SK-N-SH (cell line): ENCODE measurements around the gene SCD. TPM values are rescaled to one million over a fixed set of nuclear protein-coding genes. Genes with fewer than 3 reads are reported as not detected.

Experiments
- CTCF ChIA-PET: fragments of 300-600, 350-600 bp; formaldehyde crosslinking; extraction: SDS; loops from one replicate; lab custom pipeline; 2021; lab: Yijun Ruan, JAX
- POLR2A ChIA-PET: fragments of 350-600 bp; sonication (Branson Sonifier 250); formaldehyde crosslinking; extraction: SDS; loops from one replicate; lab custom pipeline; 2020; ENCODE audit warnings: antibody characterized with exemption, inconsistent platforms; lab: Yijun Ruan, JAX
- DNase-seq: peaks from one replicate; pipeline ENCODE4 v3.0.0; 2012
- H2AFZ ChIP-seq: fragments of 200-600 bp; sonication (generic); 2 replicates; pipeline ENCODE4 v1.8.1; 2016; ENCODE audit warnings: antibody characterized with exemption, mild to moderate bottlenecking, low read depth
- H3F3A ChIP-seq: fragments of 200-600 bp; sonication (generic); replicated peaks from 2 replicates; pipeline ENCODE3; 2016; ENCODE audit warnings: antibody characterized with exemption, mild to moderate bottlenecking; ENCODE audit not compliant: insufficient read depth
- H3K27ac ChIP-seq, 2 experiments: fragments of 200-500 bp in 1 of 2; fragments of 200-600 bp in 1 of 2; sonication (Bioruptor generic) in 1 of 2; sonication (generic), shearing (Covaris generic) in 1 of 2; 2 replicates each; pipeline versions ENCODE4 v1.5.1 to v1.6.1; 2014 to 2016; ENCODE audit warnings: low read depth in 2 of 2, inconsistent platforms in 1 of 2, low read length in 1 of 2, mild to moderate bottlenecking in 1 of 2, mixed read lengths in 1 of 2
- H3K27me3 ChIP-seq: fragments of 200-600 bp; sonication (generic), shearing (Covaris generic); 2 replicates; pipeline ENCODE4 v1.6.1; 2016; ENCODE audit warnings: mixed run types; ENCODE audit not compliant: insufficient read depth
- H3K36me3 ChIP-seq, 2 experiments: fragments of 200-500 bp in 1 of 2; fragments of 200-600 bp in 1 of 2; sonication (Bioruptor generic) in 1 of 2; sonication (generic) in 1 of 2; replicated peaks in 1 of 2; 2 replicates each; pipeline versions ENCODE3 to v1.5.1; 2014 to 2016; ENCODE audit warnings: low read length in 1 of 2, mild to moderate bottlenecking in 1 of 2; ENCODE audit not compliant: insufficient read depth in 2 of 2, control insufficient read depth in 1 of 2
- H3K4me1 ChIP-seq, 2 experiments: fragments of 200-500 bp in 1 of 2; fragments of 200-600 bp in 1 of 2; sonication (Bioruptor generic) in 1 of 2; sonication (generic), shearing (Covaris generic) in 1 of 2; 2 replicates each; pipeline versions ENCODE4 v1.5.1 to v1.6.1; 2014 to 2016; ENCODE audit warnings: low read depth in 1 of 2, low read length in 1 of 2, mixed run types in 1 of 2; ENCODE audit not compliant: insufficient read depth in 2 of 2, control insufficient read depth in 1 of 2
- H3K4me2 ChIP-seq: fragments of 200-600 bp; sonication (generic), shearing (Covaris generic); 2 replicates; pipeline ENCODE4 v1.6.1; 2017; ENCODE audit warnings: mixed run types
- H3K4me3 ChIP-seq, 2 experiments: fragments of 200-500 bp in 1 of 2; fragments of 200-600 bp in 1 of 2; sonication (Bioruptor generic) in 1 of 2; sonication (generic), shearing (Covaris generic) in 1 of 2; 2 replicates each; pipeline versions ENCODE4 v1.5.1 to v1.8.1; 2014 to 2016; ENCODE audit warnings: low read depth in 2 of 2, inconsistent platforms in 1 of 2, low read length in 1 of 2, mild to moderate bottlenecking in 1 of 2, mixed read lengths in 1 of 2, moderate library complexity in 1 of 2
- H3K79me2 ChIP-seq: fragments of 200-600 bp; sonication (generic); 2 replicates; pipeline ENCODE4 v1.8.1; 2017; ENCODE audit warnings: mild to moderate bottlenecking; ENCODE audit not compliant: insufficient read depth
- H3K9ac ChIP-seq: fragments of 200-600 bp; sonication (generic); 2 replicates; pipeline ENCODE4 v1.6.1; 2017; ENCODE audit warnings: mixed run types
- H3K9me2 ChIP-seq: fragments of 200-600 bp; sonication (generic); 2 replicates; pipeline ENCODE4 v1.6.1; 2017; ENCODE audit warnings: mixed run types
- H3K9me3 ChIP-seq: fragments of 200-600 bp; sonication (generic); 2 replicates; pipeline ENCODE4 v1.6.1; 2017; ENCODE audit warnings: mixed run types, mild to moderate bottlenecking, moderate library complexity
- H4K20me1 ChIP-seq: fragments of 200-600 bp; sonication (generic); 2 replicates; pipeline ENCODE4 v1.6.1; 2017; ENCODE audit warnings: mild to moderate bottlenecking, mixed run types; ENCODE audit not compliant: insufficient read depth
- CHD2 ChIP-seq: fragments of 150-350 bp; IDR thresholded peaks from 2 replicates; pipeline ENCODE4 v1.6.1; 2018; ENCODE audit warnings: low read length; ENCODE audit not compliant: partially characterized antibody
- EP300 ChIP-seq, 2 experiments: IDR thresholded peaks; 2 replicates each; pipeline versions ENCODE4 v1.4.0 to v1.6.1; 2012; ENCODE audit warnings: borderline replicate concordance in 1 of 2, low read depth in 1 of 2, low read length in 1 of 2
- EZH2phosphoT487 ChIP-seq: fragments of 200-600 bp; sonication (generic); IDR thresholded peaks from 2 replicates; pipeline ENCODE4 v1.6.1; 2017; ENCODE audit warnings: low read depth, mixed run types, mild to moderate bottlenecking, antibody characterized with exemption, moderate library complexity, borderline replicate concordance
- FOXJ3 ChIP-seq: sonication (generic); formaldehyde crosslinking; IDR thresholded peaks from 2 replicates; pipeline ENCODE4 v1.5.1; 2020; ENCODE audit warnings: mild to moderate bottlenecking, missing genetic modification reagents
- GABPA ChIP-seq: IDR thresholded peaks from 2 replicates; pipeline ENCODE4 v1.4.0; 2012; ENCODE audit warnings: low read depth, mild to moderate bottlenecking
- GATA2 ChIP-seq: sonication (generic); formaldehyde crosslinking; IDR thresholded peaks from 2 replicates; pipeline ENCODE4 v1.5.0; 2020; ENCODE audit warnings: mild to moderate bottlenecking, missing genetic modification reagents
- MXI1 ChIP-seq: IDR thresholded peaks from 2 replicates; pipeline ENCODE4 v1.6.1; 2012; ENCODE audit warnings: mild to moderate bottlenecking, low read depth, low read length, improper control_type of control experiment
- NFIC ChIP-seq: IDR thresholded peaks from 2 replicates; pipeline ENCODE4 v1.4.0; 2012; ENCODE audit warnings: borderline replicate concordance
- NRF1 ChIP-seq: IDR thresholded peaks from 2 replicates; pipeline ENCODE4 v1.6.1; 2012; ENCODE audit warnings: low read depth, mild to moderate bottlenecking, low read length
- RCOR1 ChIP-seq: fragments of 150-350 bp; IDR thresholded peaks from 2 replicates; pipeline ENCODE4 v1.6.1; 2017; ENCODE audit warnings: antibody characterized with exemption, low read length
- RFX5 ChIP-seq: IDR thresholded peaks from 2 replicates; pipeline ENCODE4 v1.6.1; 2012; ENCODE audit warnings: mild to moderate bottlenecking, improper control_type of control experiment, low read length
- RXRA ChIP-seq: IDR thresholded peaks from 2 replicates; pipeline ENCODE4 v1.4.0; 2012; ENCODE audit warnings: low read depth, mild to moderate bottlenecking, borderline replicate concordance
- SIN3A ChIP-seq: IDR thresholded peaks from 2 replicates; pipeline ENCODE4 v1.6.1; 2012; ENCODE audit warnings: low read depth, mild to moderate bottlenecking, low read length, moderate library complexity, borderline replicate concordance
- TEAD4 ChIP-seq: IDR thresholded peaks from 2 replicates; pipeline ENCODE4 v1.4.0; 2012; ENCODE audit warnings: mild to moderate bottlenecking, borderline replicate concordance; ENCODE audit not compliant: insufficient read depth
- WGBS: methylation state at CpG from one replicate; pipeline ENCODE4 v1.1.6; 2017; ENCODE audit warnings: low lambda C conversion rate; 5-methylcytosine and 5-hydroxymethylcytosine counted together
- polyA plus RNA-seq, 3 experiments: library from polyadenylated mRNA; depleted of rRNA; stranded (reverse); fragments of >200 nt; gene quantifications; 2 replicates each; pipeline ENCODE4 v1.2.3, GENCODE V29; 2012
- TF ChIP-seq, protein P1 (sequence below): IDR thresholded peaks from 2 replicates; pipeline ENCODE4 v1.4.0; 2012; ENCODE audit warnings: low read depth, borderline replicate concordance
- TF ChIP-seq, protein P2 (sequence below): IDR thresholded peaks from 2 replicates; pipeline ENCODE4 v1.6.1; 2012; ENCODE audit warnings: mild to moderate bottlenecking, low read depth, low read length, moderate library complexity

The SCD gene
- polyA plus RNA-seq, 1 of the 3 experiments (the other 2 are of a cell fraction), result 19.7 TPM

DNA sequence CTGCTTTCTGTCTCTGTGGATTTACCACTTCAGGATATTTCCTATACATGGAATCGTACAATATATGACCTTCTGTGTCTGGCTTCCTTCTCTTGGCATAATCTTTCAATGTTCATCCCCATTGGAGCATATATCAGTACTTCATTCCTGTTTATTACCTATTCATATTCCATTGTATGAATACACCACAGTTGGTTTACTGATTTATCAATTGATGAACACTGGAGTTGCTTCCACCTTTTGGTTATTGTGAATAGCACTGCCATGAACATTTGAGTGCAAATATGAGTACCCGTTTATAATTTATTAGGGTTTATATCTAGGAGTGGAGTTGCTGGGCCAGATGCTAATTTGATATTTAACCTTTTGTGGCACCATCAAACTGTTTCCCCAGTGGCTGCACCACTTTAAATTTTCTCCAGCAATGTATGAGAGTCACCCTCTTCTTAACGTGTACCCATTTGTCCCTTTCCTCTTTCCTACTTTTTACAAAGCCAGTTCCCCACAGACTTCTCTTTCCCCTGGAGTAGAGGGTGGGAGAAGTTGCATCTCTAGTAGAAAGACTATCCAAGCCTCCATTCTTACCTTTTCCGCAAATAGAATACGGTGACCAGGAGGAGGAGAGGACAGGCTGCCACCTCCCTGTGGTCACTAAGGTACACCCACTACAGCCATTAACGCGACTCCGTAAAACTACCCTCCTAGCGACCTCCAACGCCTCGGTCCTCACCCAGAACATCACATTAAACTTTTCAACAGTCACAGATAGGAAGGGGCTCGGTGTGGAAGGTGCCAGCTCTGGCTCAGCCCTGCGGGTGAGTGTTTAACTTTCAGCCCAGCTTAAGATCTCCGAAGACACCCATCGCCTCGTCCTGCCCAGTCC is 25.6 kb downstream of the SCD start:
- peak overlapping the region; percentile 55 for H3K9ac ChIP-seq
- peaks cover 20 to 27% of the 10 kb centered on the region in 2 experiments for H3K4me1 ChIP-seq
- no peak for DNase-seq
- H3K27me3 ChIP-seq, result no peaks in the 10 kb centered on the region
- H3K36me3 ChIP-seq, result no peaks in the 10 kb centered on the region
- H3K79me2 ChIP-seq, result no peaks in the 10 kb centered on the region
- ChIA-PET POLR2A (interaction anchor here (0.6 to 2.8 kb wide), 15 partner anchors 8 to 919 kb away, joined by 3 to 53 read pairs (median 3); partner anchors contain the start of gene SCD), CTCF (interaction anchor here (1.0 to 2.0 kb wide), 6 partner anchors 13 to 61 kb away, joined by 3 to 10 read pairs (median 5); partner anchors contain the start of gene SCD)
- peak overlapping the region; percentile 29 to 39; a peak in 2 of 4 replicates for H3K4me3 ChIP-seq
- no peak for TF ChIP-seq EP300 (IDR thresholded peaks at IDR 0.05; ENCODE audit: borderline replicate concordance in 1 of 2, low read depth in 1 of 2, low read length in 1 of 2)
- no peak for TF ChIP-seq EZH2phosphoT487
- no peak for TF ChIP-seq TEAD4
- no peak for TF ChIP-seq MXI1
- no peak for TF ChIP-seq NRF1
- no peak for TF ChIP-seq FOXJ3 (CRISPR knock-in tag)
- no peak for TF ChIP-seq GABPA
- WGBS, result 54% methylated on average over 12 of the region's 16 CpGs
- H3K9me3 ChIP-seq, result no peaks in the 10 kb centered on the region
- peaks cover 18% of the 10 kb centered on the region for H3F3A ChIP-seq
- H4K20me1 ChIP-seq, result no peaks in the 10 kb centered on the region
- peak overlapping the region; percentile 87 for H3K4me2 ChIP-seq
- H2AFZ ChIP-seq, result peak overlapping the region; percentile 89
- H3K9me2 ChIP-seq, result no peaks in the 10 kb centered on the region
- H3K27ac ChIP-seq, result peak overlapping the region; percentile 94 to 97

DNA sequence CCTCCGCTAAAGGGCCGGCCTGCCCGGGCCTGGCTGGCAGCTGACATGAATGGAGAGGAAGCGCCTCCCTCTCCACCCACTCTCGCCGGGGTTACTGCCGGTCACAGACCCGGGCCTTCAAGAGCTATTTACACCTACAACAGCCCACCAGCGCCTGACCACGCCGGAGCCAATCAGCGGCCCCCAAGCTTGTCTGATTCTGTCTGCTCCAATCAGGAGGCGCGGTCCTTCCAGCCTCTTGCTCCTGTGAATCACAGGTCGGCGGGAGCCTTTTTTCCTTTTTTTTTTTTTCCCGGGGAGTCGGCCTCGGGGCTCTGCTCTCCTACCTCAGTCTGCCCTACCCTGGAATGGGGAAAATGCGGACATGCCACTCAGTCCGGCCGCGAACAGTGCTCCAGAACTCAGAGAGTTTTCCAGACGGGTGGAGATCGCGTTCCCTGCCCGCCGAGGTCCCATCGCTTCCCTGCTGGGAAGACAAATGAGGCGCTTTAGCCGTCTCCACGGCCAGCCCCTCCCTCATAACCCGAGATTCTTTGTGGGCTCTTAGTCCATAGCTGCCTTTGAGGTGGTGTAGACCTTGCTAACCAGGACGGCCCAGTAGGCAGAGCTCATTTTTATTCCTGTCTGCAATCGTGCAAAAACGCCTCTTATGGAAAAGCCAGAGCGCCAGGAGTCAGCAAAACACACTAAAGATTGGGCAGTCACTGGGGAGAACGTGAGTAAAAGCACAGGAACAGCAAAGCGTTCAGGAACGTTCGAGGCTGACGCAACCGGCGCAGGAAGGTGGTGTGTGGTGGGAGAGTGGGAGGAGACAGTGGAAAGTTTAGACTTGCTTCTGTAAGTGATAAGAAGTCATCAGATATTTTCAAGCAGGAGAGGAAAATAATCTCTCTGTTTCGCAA is 26.5 kb downstream of the SCD start:
- Histone ChIP-seq H3K9ac (peak overlapping the region; percentile 89), H3K79me2 (no peaks in the 10 kb centered on the region), H3K4me1 (peaks cover 20 to 27% of the 10 kb centered on the region in 2 experiments), H3F3A (peaks cover 18% of the 10 kb centered on the region), H3K4me2 (peak overlapping the region; percentile 87), H3K27me3 (no peaks in the 10 kb centered on the region), H4K20me1 (no peaks in the 10 kb centered on the region), H3K4me3 (peak overlapping the region; percentile 56 to 69), H3K9me2 (no peaks in the 10 kb centered on the region), H2AFZ (peak overlapping the region; percentile 89), H3K9me3 (no peaks in the 10 kb centered on the region), H3K36me3 (no peaks in the 10 kb centered on the region), H3K27ac (peak overlapping the region; percentile 97 to 99)
- DNase-seq, result peak; percentile 92
- POLR2A ChIA-PET, result interaction anchor here (0.6 to 2.8 kb wide), 17 partner anchors 9 to 918 kb away, joined by 3 to 53 read pairs (median 3); partner anchors contain the start of gene SCD
- 2% methylated on average over 36 of the region's 45 CpGs for WGBS
- CTCF ChIA-PET, result interaction anchor here (0.6 to 2.0 kb wide), 8 partner anchors 14 to 145 kb away, joined by 3 to 10 read pairs (median 4); partner anchors contain the start of gene SCD
- TF ChIP-seq GATA2 (CRISPR knock-in tag), result no peak
- TF ChIP-seq, protein P1, sequence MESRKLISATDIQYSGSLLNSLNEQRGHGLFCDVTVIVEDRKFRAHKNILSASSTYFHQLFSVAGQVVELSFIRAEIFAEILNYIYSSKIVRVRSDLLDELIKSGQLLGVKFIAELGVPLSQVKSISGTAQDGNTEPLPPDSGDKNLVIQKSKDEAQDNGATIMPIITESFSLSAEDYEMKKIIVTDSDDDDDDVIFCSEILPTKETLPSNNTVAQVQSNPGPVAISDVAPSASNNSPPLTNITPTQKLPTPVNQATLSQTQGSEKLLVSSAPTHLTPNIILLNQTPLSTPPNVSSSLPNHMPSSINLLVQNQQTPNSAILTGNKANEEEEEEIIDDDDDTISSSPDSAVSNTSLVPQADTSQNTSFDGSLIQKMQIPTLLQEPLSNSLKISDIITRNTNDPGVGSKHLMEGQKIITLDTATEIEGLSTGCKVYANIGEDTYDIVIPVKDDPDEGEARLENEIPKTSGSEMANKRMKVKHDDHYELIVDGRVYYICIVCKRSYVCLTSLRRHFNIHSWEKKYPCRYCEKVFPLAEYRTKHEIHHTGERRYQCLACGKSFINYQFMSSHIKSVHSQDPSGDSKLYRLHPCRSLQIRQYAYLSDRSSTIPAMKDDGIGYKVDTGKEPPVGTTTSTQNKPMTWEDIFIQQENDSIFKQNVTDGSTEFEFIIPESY, result no peak
- peak; percentile 15 for TF ChIP-seq RCOR1
- TF ChIP-seq CHD2, result peak; percentile 68
- TF ChIP-seq, protein P2, sequence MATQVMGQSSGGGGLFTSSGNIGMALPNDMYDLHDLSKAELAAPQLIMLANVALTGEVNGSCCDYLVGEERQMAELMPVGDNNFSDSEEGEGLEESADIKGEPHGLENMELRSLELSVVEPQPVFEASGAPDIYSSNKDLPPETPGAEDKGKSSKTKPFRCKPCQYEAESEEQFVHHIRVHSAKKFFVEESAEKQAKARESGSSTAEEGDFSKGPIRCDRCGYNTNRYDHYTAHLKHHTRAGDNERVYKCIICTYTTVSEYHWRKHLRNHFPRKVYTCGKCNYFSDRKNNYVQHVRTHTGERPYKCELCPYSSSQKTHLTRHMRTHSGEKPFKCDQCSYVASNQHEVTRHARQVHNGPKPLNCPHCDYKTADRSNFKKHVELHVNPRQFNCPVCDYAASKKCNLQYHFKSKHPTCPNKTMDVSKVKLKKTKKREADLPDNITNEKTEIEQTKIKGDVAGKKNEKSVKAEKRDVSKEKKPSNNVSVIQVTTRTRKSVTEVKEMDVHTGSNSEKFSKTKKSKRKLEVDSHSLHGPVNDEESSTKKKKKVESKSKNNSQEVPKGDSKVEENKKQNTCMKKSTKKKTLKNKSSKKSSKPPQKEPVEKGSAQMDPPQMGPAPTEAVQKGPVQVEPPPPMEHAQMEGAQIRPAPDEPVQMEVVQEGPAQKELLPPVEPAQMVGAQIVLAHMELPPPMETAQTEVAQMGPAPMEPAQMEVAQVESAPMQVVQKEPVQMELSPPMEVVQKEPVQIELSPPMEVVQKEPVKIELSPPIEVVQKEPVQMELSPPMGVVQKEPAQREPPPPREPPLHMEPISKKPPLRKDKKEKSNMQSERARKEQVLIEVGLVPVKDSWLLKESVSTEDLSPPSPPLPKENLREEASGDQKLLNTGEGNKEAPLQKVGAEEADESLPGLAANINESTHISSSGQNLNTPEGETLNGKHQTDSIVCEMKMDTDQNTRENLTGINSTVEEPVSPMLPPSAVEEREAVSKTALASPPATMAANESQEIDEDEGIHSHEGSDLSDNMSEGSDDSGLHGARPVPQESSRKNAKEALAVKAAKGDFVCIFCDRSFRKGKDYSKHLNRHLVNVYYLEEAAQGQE, result peak; percentile 39; the same call in 1 of the 2 replicates
- TF ChIP-seq RXRA, result peak; percentile 97
- peak; percentile 28; the same call in 1 of the 2 replicates for TF ChIP-seq NRF1
- peak; percentile 70; the same call in 1 of the 2 replicates for TF ChIP-seq FOXJ3 (CRISPR knock-in tag)
- peak; percentile 57; the same call in 1 of the 2 replicates for TF ChIP-seq SIN3A
- TF ChIP-seq NFIC, result no peak
- TF ChIP-seq MXI1, result peak; percentile 63
- TF ChIP-seq RFX5, result peak; percentile 85
